ENCODE results near the gene PTPN5. TPM values are rescaled to one million over a fixed set of nuclear protein-coding genes. Genes with fewer than 3 reads are reported as not detected.

Gene PTPN5
- 0.99 TPM for total RNA-seq

GRCh38 chr11:18791207-18791968 is at the start of gene PTPN5:
Gene PTPN5 (minus strand): TSS chr11:18791798. CDS start chr11:18771958, 19,840 bp downstream.

GRCh38 chr11:18726040-18726439 is 65.6 kb downstream of the PTPN5 start, which contains the start of gene IGSF22:
Gene IGSF22 (minus strand): TSS chr11:18726188. CDS start chr11:18724236, 1,952 bp downstream.

DNA sequence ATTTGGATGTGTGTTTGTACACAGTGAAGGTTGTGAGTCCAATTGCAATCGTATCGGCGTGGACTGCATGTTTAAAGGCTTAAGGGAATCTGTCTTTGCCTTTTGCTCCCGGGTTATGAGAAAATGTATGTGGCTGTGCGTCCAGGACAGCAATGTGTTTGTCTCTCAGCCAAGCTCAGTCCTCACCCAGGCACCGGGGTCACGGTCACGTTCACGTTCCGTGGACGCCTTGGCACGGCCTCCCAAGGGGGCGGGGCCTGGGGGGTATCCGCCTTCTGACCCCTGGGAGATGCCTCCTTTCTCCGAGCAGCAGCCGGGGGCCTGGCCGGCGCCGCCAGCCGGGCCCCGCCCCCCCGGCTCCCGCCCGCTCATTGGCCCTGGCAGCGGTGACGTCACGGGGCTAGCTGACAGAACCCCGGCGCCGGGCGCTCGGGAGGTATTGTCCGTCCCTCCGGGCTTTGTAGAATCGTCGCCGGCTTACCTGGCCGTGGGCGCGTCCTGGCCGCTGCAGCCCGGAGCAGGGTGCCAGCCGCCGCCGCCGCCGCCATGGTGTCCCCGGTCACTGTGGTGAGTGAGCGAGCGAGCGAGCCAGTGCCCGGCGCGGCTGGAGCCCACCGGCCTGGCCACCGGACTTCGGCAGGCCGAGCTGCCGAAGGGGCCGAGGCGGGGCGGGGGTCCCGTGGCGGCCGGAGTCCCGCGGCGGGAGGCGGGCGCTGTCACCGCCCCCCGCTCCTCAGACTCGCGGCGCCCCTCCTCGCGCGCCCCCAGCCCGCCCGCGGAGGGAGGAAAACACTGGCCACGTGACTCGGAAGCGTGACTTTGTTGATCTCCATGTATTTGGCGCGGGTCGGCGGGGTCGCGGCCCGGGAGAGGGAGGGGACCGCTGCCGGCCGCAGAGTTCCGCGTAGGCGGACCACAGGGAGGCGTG is 93.0 kb downstream of the PTPN5 start, which contains the start of gene TMEM86A:
TSS of gene TMEM86A (plus strand) at position 439 of the 928 bp plus-strand sequence. CDS start at position 547, 108 bp downstream.

Other genes starting within 250 kb of the PTPN5 start
- gene UEVLD, start 203.1 kb downstream of the PTPN5 start, total RNA-seq, result 20.4 TPM
- gene MISFA, start 192.0 kb downstream of the PTPN5 start, total RNA-seq, result 6.1 TPM
- 19.7 TPM for gene SPTY2D1, start 157.5 kb downstream of the PTPN5 start, total RNA-seq
- 5.3 TPM for gene TMEM86A, start 93.0 kb downstream of the PTPN5 start, total RNA-seq
- 4.7 TPM for gene IGSF22, start 65.6 kb downstream of the PTPN5 start, total RNA-seq
- gene MRGPRX1, start 147.6 kb upstream of the PTPN5 start, total RNA-seq, result not detected